HG03139 (cell line): Measurements from ENCODE around the gene TTC3.
A peak's percentile ranks its signal among the peaks of the same experiment; 100 is the strongest.

Experiments used
- ATAC-seq: cut with Tn5 transposase; IDR thresholded peaks from one replicate; pipeline ENCODE4 v1.9.1; 2021; ENCODE audit not compliant: unreplicated experiment

TTC3 gene

GRCh38 chr21:37193006-37193405 is 120.0 kb downstream of the TTC3 start:
- ATAC-seq: no peak

- ATAC-seq: no peak
These were observed 120.6 kb downstream of the TTC3 start for GRCh38 chr21:37193676-37194075.

GRCh38 chr21:37195059-37195458 is 122.0 kb downstream of the TTC3 start:
- no peak for ATAC-seq

GRCh38 chr21:37195610-37196009 is 122.6 kb downstream of the TTC3 start:
- ATAC-seq: no peak

- no peak for ATAC-seq
These were observed 123.8 kb downstream of the TTC3 start for GRCh38 chr21:37196847-37197246.

- no peak for ATAC-seq
These were observed 124.7 kb downstream of the TTC3 start for GRCh38 chr21:37197746-37198145.

- ATAC-seq: no peak
These were observed 126.2 kb downstream of the TTC3 start for GRCh38 chr21:37199057-37199924.

GRCh38 chr21:37200641-37201480 is 127.8 kb downstream of the TTC3 start:
- ATAC-seq: no peak

- no peak for ATAC-seq
These were observed 129.4 kb downstream of the TTC3 start for GRCh38 chr21:37202221-37203110.

GRCh38 chr21:37204580-37204979 is 131.5 kb downstream of the TTC3 start:
- no peak for ATAC-seq

GRCh38 chr21:37206496-37206895 is 133.4 kb downstream of the TTC3 start:
- no peak for ATAC-seq

- ATAC-seq: peak; percentile 46
These were observed 134.5 kb downstream of the TTC3 start for GRCh38 chr21:37207441-37208009.

- peak; percentile 46 for ATAC-seq
These were observed 135.1 kb downstream of the TTC3 start for GRCh38 chr21:37208056-37208721.

GRCh38 chr21:37208741-37209225 is 135.7 kb downstream of the TTC3 start:
- peak; percentile 26 for ATAC-seq

GRCh38 chr21:37210130-37210529 is 137.1 kb downstream of the TTC3 start:
- no peak for ATAC-seq

- ATAC-seq: no peak
These were observed 137.7 kb downstream of the TTC3 start for GRCh38 chr21:37210799-37211198.

GRCh38 chr21:37214952-37215351 is 141.9 kb downstream of the TTC3 start:
- ATAC-seq: no peak

GRCh38 chr21:37219761-37220432 is 146.8 kb downstream of the TTC3 start:
- no peak for ATAC-seq

GRCh38 chr21:37220433-37220980 is 147.5 kb downstream of the TTC3 start:
- ATAC-seq: peak; percentile 38
